Neuronal stem cell (in vitro differentiated cells): ENCODE measurements around the gene TCF7L2.

Source experiments
- DNase-seq: peaks from one replicate; pipeline ENCODE4 v3.0.0-alpha.2; 2013; ENCODE audit warnings: low spot score
- H2AFZ ChIP-seq: one replicate; pipeline ENCODE4 v1.6.1; 2013; ENCODE audit warnings: mild to moderate bottlenecking, low read length, inconsistent platforms
- H2AK5ac ChIP-seq: 2 replicates; pipeline ENCODE4 v1.6.1; 2013; ENCODE audit warnings: low read depth, mild to moderate bottlenecking, inconsistent platforms, low read length, moderate library complexity, mixed read lengths
- H2BK120ac ChIP-seq: 2 replicates; pipeline ENCODE4 v1.6.1; 2013; ENCODE audit warnings: low read depth, mild to moderate bottlenecking, inconsistent platforms, low read length, moderate library complexity, mixed read lengths
- H2BK12ac ChIP-seq: one replicate; pipeline ENCODE4 v1.6.1; 2013; ENCODE audit warnings: low read length, inconsistent platforms
- H2BK15ac ChIP-seq: 2 replicates; pipeline ENCODE4 v1.6.1; 2013; ENCODE audit warnings: mild to moderate bottlenecking, low read length, inconsistent platforms, mixed read lengths
- H2BK5ac ChIP-seq: one replicate; pipeline ENCODE4 v1.6.1; 2013; ENCODE audit warnings: inconsistent platforms, mild to moderate bottlenecking, low read length, moderate library complexity
- H3K14ac ChIP-seq: one replicate; pipeline ENCODE4 v1.6.1; 2013; ENCODE audit warnings: low read length, inconsistent platforms
- H3K18ac ChIP-seq: 2 replicates; pipeline ENCODE4 v1.6.1; 2013; ENCODE audit warnings: low read length, inconsistent platforms
- H3K23ac ChIP-seq: 2 replicates; pipeline ENCODE4 v1.6.1; 2013; ENCODE audit warnings: low read depth, mild to moderate bottlenecking, mixed read lengths, low read length, inconsistent platforms; ENCODE audit not compliant: poor library complexity
- H3K27ac ChIP-seq: replicated peaks from 3 replicates; pipeline ENCODE4 v1.5.1; 2013; ENCODE audit warnings: low read length, inconsistent platforms
- H3K27me3 ChIP-seq, 3 experiments: 2 replicates each; pipeline ENCODE4 v1.6.1; 2013; ENCODE audit warnings: low read length in 3 of 3, mild to moderate bottlenecking in 2 of 3, inconsistent platforms in 1 of 3, low read depth in 1 of 3, mixed read lengths in 1 of 3, moderate library complexity in 1 of 3; ENCODE audit not compliant: control insufficient read depth in 3 of 3, insufficient read depth in 3 of 3
- H3K36me3 ChIP-seq, 2 donors: replicated peaks in 1 of 2; 2 replicates each; pipeline ENCODE4 v1.6.1; 2013; ENCODE audit warnings: low read length in 2 of 2; ENCODE audit not compliant: control insufficient read depth in 2 of 2, insufficient read depth in 2 of 2
- H3K4ac ChIP-seq: 2 replicates; pipeline ENCODE4 v1.6.1; 2013; ENCODE audit warnings: inconsistent platforms, mild to moderate bottlenecking, low read length, moderate library complexity
- H3K4me1 ChIP-seq, 2 donors: 1 replicate in 1 of 2; 2 replicates in 1 of 2; pipeline ENCODE4 v1.6.1; 2013; ENCODE audit warnings: low read length in 2 of 2, low read depth in 1 of 2; ENCODE audit not compliant: control insufficient read depth in 2 of 2, insufficient read depth in 1 of 2
- H3K4me2 ChIP-seq: one replicate; pipeline ENCODE4 v1.6.1; 2013; ENCODE audit warnings: mild to moderate bottlenecking, low read length, inconsistent platforms; ENCODE audit not compliant: insufficient read depth, poor library complexity, severe bottlenecking
- H3K4me3 ChIP-seq, 2 donors: 2 replicates each; pipeline ENCODE4 v1.5.1; 2013; ENCODE audit warnings: low read length in 2 of 2, mild to moderate bottlenecking in 2 of 2, inconsistent platforms in 1 of 2, moderate library complexity in 1 of 2
- H3K79me1 ChIP-seq: one replicate; pipeline ENCODE4 v1.6.1; 2013; ENCODE audit warnings: low read depth, mild to moderate bottlenecking, inconsistent platforms, low read length, moderate library complexity
- H3K9ac ChIP-seq: one replicate; pipeline ENCODE4 v1.6.1; 2013; ENCODE audit warnings: mild to moderate bottlenecking, low read depth, low read length, inconsistent platforms; ENCODE audit not compliant: poor library complexity
- H3K9me3 ChIP-seq, 2 donors: replicated peaks in 1 of 2; 2 replicates each; pipeline versions ENCODE3 to v1.6.1; 2013; ENCODE audit warnings: low read length in 2 of 2, mild to moderate bottlenecking in 2 of 2, inconsistent platforms in 1 of 2, low read depth in 1 of 2, mixed read lengths in 1 of 2, moderate library complexity in 1 of 2; ENCODE audit not compliant: control insufficient read depth in 2 of 2, insufficient read depth in 1 of 2
- H4K8ac ChIP-seq: one replicate; pipeline ENCODE4 v1.6.1; 2013; ENCODE audit warnings: low read depth, mild to moderate bottlenecking, inconsistent platforms, low read length, moderate library complexity
- H4K91ac ChIP-seq: one replicate; pipeline ENCODE4 v1.6.1; 2013; ENCODE audit warnings: low read length, low read depth, mild to moderate bottlenecking, inconsistent platforms; ENCODE audit not compliant: poor library complexity
- WGBS, 2 donors: extraction: QIAGEN DNeasy Blood & Tissue Kit; methylation state at CpG; one replicate each; pipeline ENCODE4 v1.1.7; 2013; ENCODE audit warnings: missing lambda C conversion rate in 2 of 2, mixed read lengths in 1 of 2; ENCODE audit not compliant: insufficient read length in 2 of 2, insufficient replicate concordance in 1 of 2; ENCODE audit errors: extremely low coverage in 2 of 2; 5-methylcytosine and 5-hydroxymethylcytosine counted together

TCF7L2 gene

GRCh38 chr10:113044016-113044755 is 94.1 kb downstream of the TCF7L2 start:
- H2AFZ ChIP-seq = no peak overlapping the region
- WGBS, 2 donors = no CpG with 5 or more reads among the region's 12 CpGs
- H4K91ac ChIP-seq = no peak overlapping the region
- no peak overlapping the region for H3K4me3 ChIP-seq
- no peak overlapping the region for H2BK15ac ChIP-seq
- no peak overlapping the region for H3K27ac ChIP-seq
- H3K4me2 ChIP-seq = no peak overlapping the region
- peak overlapping the region; percentile 2 for H2AK5ac ChIP-seq
- H3K4me1 ChIP-seq = peaks cover 5 to 18% of the 10 kb centered on the region in 2 donors
- no peak overlapping the region for H2BK12ac ChIP-seq
- H2BK120ac ChIP-seq = no peak overlapping the region
- H3K23ac ChIP-seq = no peak overlapping the region
- no peak overlapping the region for H3K9ac ChIP-seq
- no peak overlapping the region for H3K4ac ChIP-seq
- H4K8ac ChIP-seq = no peak overlapping the region
- H3K79me1 ChIP-seq = peaks cover 6% of the 10 kb centered on the region
- H3K18ac ChIP-seq = peak overlapping the region; percentile 46
- no peaks in the 10 kb centered on the region for H3K9me3 ChIP-seq
- H2BK5ac ChIP-seq = no peak overlapping the region
- DNase-seq = no peak
- peaks cover 6 to 54% of the 10 kb centered on the region in 2 donors for H3K36me3 ChIP-seq
- no peaks in the 10 kb centered on the region for H3K27me3 ChIP-seq
- no peak overlapping the region for H3K14ac ChIP-seq

- Histone ChIP-seq H3K79me1 (peaks cover 12% of the 10 kb centered on the region), H3K27me3 (no peaks in the 10 kb centered on the region), H3K4me2 (no peak overlapping the region), H3K9ac (no peak overlapping the region), H2BK5ac (no peak overlapping the region), H3K14ac (no peak overlapping the region), H3K4me3 (no peak overlapping the region), H3K36me3 (peaks cover 6 to 55% of the 10 kb centered on the region in 2 donors), H3K23ac (no peak overlapping the region), H2AFZ (no peak overlapping the region), H2BK15ac (no peak overlapping the region), H3K4me1 (peaks cover 5 to 27% of the 10 kb centered on the region in 2 donors), H3K9me3 (no peaks in the 10 kb centered on the region), H2BK120ac (no peak overlapping the region), H4K8ac (no peak overlapping the region), H4K91ac (no peak overlapping the region), H3K18ac (peak overlapping the region; percentile 64), H3K27ac (no peak overlapping the region), H2AK5ac (no peak overlapping the region), H3K4ac (no peak overlapping the region), H2BK12ac (no peak overlapping the region)
- DNase-seq = no peak
- WGBS, 2 donors = no CpG with 5 or more reads among the region's 10 CpGs
These were observed 95.4 kb downstream of the TCF7L2 start for GRCh38 chr10:113045147-113046055.

GRCh38 chr10:113047151-113047550 is 97.1 kb downstream of the TCF7L2 start:
- Histone ChIP-seq H4K91ac (no peak overlapping the region), H3K36me3 (peaks cover 2 to 38% of the 10 kb centered on the region in 2 donors), H2AFZ (no peak overlapping the region), H3K4me2 (no peak overlapping the region), H3K4me3 (no peak overlapping the region), H3K27ac (no peak overlapping the region), H3K27me3 (no peaks in the 10 kb centered on the region), H2BK15ac (no peak overlapping the region), H3K23ac (no peak overlapping the region), H3K14ac (no peak overlapping the region), H2BK12ac (no peak overlapping the region), H3K4me1 (peaks cover 7 to 25% of the 10 kb centered on the region in 2 donors), H3K9ac (no peak overlapping the region), H3K9me3 (no peaks in the 10 kb centered on the region), H4K8ac (no peak overlapping the region), H3K79me1 (peaks cover 10% of the 10 kb centered on the region), H3K4ac (no peak overlapping the region), H2BK120ac (no peak overlapping the region), H2BK5ac (no peak overlapping the region), H3K18ac (no peak overlapping the region), H2AK5ac (no peak overlapping the region)
- no CpG with 5 or more reads among the region's 4 CpGs for WGBS, 2 donors
- no peak for DNase-seq

- Histone ChIP-seq H2BK12ac (no peak overlapping the region), H3K4me1 (peaks cover 8 to 25% of the 10 kb centered on the region in 2 donors), H2AFZ (no peak overlapping the region), H3K4ac (no peak overlapping the region), H3K18ac (no peak overlapping the region), H3K4me3 (no peak overlapping the region), H4K91ac (no peak overlapping the region), H3K9ac (no peak overlapping the region), H3K23ac (no peak overlapping the region), H3K14ac (no peak overlapping the region), H3K36me3 (peaks cover 2 to 33% of the 10 kb centered on the region in 2 donors), H2BK5ac (no peak overlapping the region), H4K8ac (no peak overlapping the region), H2BK15ac (no peak overlapping the region), H3K27me3 (no peaks in the 10 kb centered on the region), H2BK120ac (no peak overlapping the region), H2AK5ac (no peak overlapping the region), H3K27ac (peak overlapping the region; percentile 41), H3K9me3 (no peaks in the 10 kb centered on the region), H3K79me1 (peaks cover 9% of the 10 kb centered on the region), H3K4me2 (no peak overlapping the region)
- no peak for DNase-seq
- WGBS, 2 donors = no CpG with 5 or more reads among the region's 5 CpGs
These were observed 97.5 kb downstream of the TCF7L2 start for GRCh38 chr10:113047605-113047962.
